Sigmoid colon (tissue), 7 donors: Measurements from ENCODE around the gene SLC27A1. TPM values are rescaled to one million over a fixed set of nuclear protein-coding genes. Genes with fewer than 3 reads are reported as not detected.

Experiments used
- DNase-seq: peaks from one replicate; pipeline ENCODE4 v3.0.0-alpha.2; 2019
- H3K27ac ChIP-seq, 4 donors: fragments of 200-600 bp; sonication (generic); one replicate each; pipeline ENCODE4 v1.5.1; 2016 to 2019; ENCODE audit warnings: mild to moderate bottlenecking in 1 of 4
- H3K27me3 ChIP-seq, 3 donors: fragments of 200-600 bp; sonication (generic); one replicate each; pipeline ENCODE4 v1.5.1; 2019; ENCODE audit warnings: mild to moderate bottlenecking in 1 of 3
- H3K36me3 ChIP-seq, 4 donors: fragments of 200-600 bp; sonication (generic); one replicate each; pipeline ENCODE4 v1.5.1; 2016 to 2019
- H3K4me1 ChIP-seq, 4 donors: fragments of 200-600 bp; sonication (generic); one replicate each; pipeline ENCODE4 v1.5.1; 2017 to 2019
- H3K4me3 ChIP-seq, 4 donors: fragments of 200-600 bp; sonication (generic); one replicate each; pipeline ENCODE4 v1.5.1; 2017 to 2019; ENCODE audit warnings: mild to moderate bottlenecking in 2 of 4, moderate library complexity in 1 of 4
- H3K9me3 ChIP-seq, 4 donors: fragments of 200-600 bp in 3 of 4; sonication (generic) in 3 of 4; one replicate each; pipeline versions ENCODE4 v1.5.1 to v1.6.1; 2013 to 2019
- CTCF ChIP-seq, 4 experiments: fragments of 450-650 bp in 3 of 4; fragments of 200-600 bp in 1 of 4; IDR thresholded peaks; one replicate each; pipeline ENCODE4 v1.5.1; 2016 to 2019; ENCODE audit warnings: antibody characterized with exemption in 4 of 4, mild to moderate bottlenecking in 3 of 4, moderate library complexity in 2 of 4
- EP300 ChIP-seq, 4 donors: sonication (generic); formaldehyde crosslinking; IDR thresholded peaks; one replicate each; pipeline ENCODE4 v1.6.1; 2017; ENCODE audit warnings: antibody characterized with exemption in 4 of 4
- POLR2A ChIP-seq, 2 donors: fragments of 450-650 bp; IDR thresholded peaks; one replicate each; pipeline ENCODE4 v1.6.1; 2016; ENCODE audit warnings: antibody characterized with exemption in 2 of 2, mild to moderate bottlenecking in 2 of 2, moderate library complexity in 2 of 2
- POLR2AphosphoS5 ChIP-seq, 4 donors: sonication (generic); formaldehyde crosslinking; IDR thresholded peaks; one replicate each; pipeline ENCODE4 v1.6.1; 2017; ENCODE audit warnings: antibody characterized with exemption in 4 of 4
- WGBS, 2 donors: extraction: QIAGEN DNeasy Blood & Tissue Kit; methylation state at CpG; one replicate each; pipeline ENCODE4 v1.1.7; 2013; 5-methylcytosine and 5-hydroxymethylcytosine counted together
- intact Hi-C: fragments of 100-400 bp; cut with DNase I; formaldehyde crosslinking; loops from one replicate; pipeline ENCODE4 v1.15.1; 2023
- polyA plus RNA-seq, 3 donors: library from polyadenylated mRNA; stranded (reverse); fragments of 200-250 nt; gene quantifications; one replicate each; pipeline ENCODE4 v1.2.3, GENCODE V29; 2013
- total RNA-seq, 4 donors: library from RNA; depleted of rRNA; stranded (reverse); fragments of >200 nt; gene quantifications; one replicate each; pipeline ENCODE4 v1.1.0, GENCODE V29; 2016
- donor health status: healthy with polysubstance abuse.
- donor health status: Bipolar disorder and iron deficiency.
- donor health status: healthy.

The SLC27A1 gene
- total and polyA plus RNA-seq, 7 donors: 0.69 to 23.8 (median 13.2) TPM

GRCh38 chr19:17538684-17539237, 68.4 kb downstream of the SLC27A1 start:
- peak overlapping the region; percentile 50 to 70 (median 54) for H3K27ac ChIP-seq
- DNase-seq: no peak
- no peaks in the 10 kb centered on the region for H3K9me3 ChIP-seq
- H3K27me3 ChIP-seq: no peaks in the 10 kb centered on the region
- peak overlapping the region; percentile 23 to 51 (median 49) for H3K4me3 ChIP-seq
- peaks cover 0 to 16% (median 13%) of the 10 kb centered on the region in 4 donors for H3K4me1 ChIP-seq
- 8 to 9% methylated on average over 13 of the region's 13 CpGs for WGBS, 2 donors
- TF ChIP-seq POLR2A (IDR thresholded peaks at IDR 0.05): no peak
- no peak for TF ChIP-seq POLR2AphosphoS5 (IDR thresholded peaks at IDR 0.05)
- no peak for TF ChIP-seq EP300 (IDR thresholded peaks at IDR 0.05)
- intact Hi-C loops: loop anchor here (1.0 kb wide), 1 partner anchor 35 kb away; no protein-coding TSS in a partner anchor
- H3K36me3 ChIP-seq: no peaks in the 10 kb centered on the region

GRCh38 chr19:17539238-17540117, 69.2 kb downstream of the SLC27A1 start:
- Histone ChIP-seq H3K27ac (peak overlapping the region; percentile 50 to 70 (median 54)), H3K36me3 (no peaks in the 10 kb centered on the region), H3K4me3 (peak overlapping the region; percentile 23 to 51 (median 49)), H3K4me1 (peaks cover 0 to 16% (median 13%) of the 10 kb centered on the region in 4 donors), H3K27me3 (no peaks in the 10 kb centered on the region), H3K9me3 (no peaks in the 10 kb centered on the region)
- WGBS, 2 donors: 2% methylated on average over 82 of the region's 82 CpGs
- TF ChIP-seq POLR2AphosphoS5 (IDR thresholded peaks at IDR 0.05) (peak; percentile 6 to 59 (median 36)), POLR2A (IDR thresholded peaks at IDR 0.05) (no peak), EP300 (IDR thresholded peaks at IDR 0.05) (no peak), CTCF (IDR thresholded peaks at IDR 0.05) (peak in 2 of 4 experiments; percentile 16 to 34)
- intact Hi-C loops: loop anchor here (1.0 kb wide), 1 partner anchor 34 kb away; no protein-coding TSS in a partner anchor
- DNase-seq: peak; percentile 98

GRCh38 chr19:17540174-17540573, 69.8 kb downstream of the SLC27A1 start:
- no peaks in the 10 kb centered on the region for H3K27me3 ChIP-seq
- no peak for DNase-seq
- H3K9me3 ChIP-seq: no peaks in the 10 kb centered on the region
- peaks cover 0 to 16% (median 13%) of the 10 kb centered on the region in 4 donors for H3K4me1 ChIP-seq
- TF ChIP-seq EP300 (IDR thresholded peaks at IDR 0.05): no peak
- TF ChIP-seq POLR2A (IDR thresholded peaks at IDR 0.05): no peak
- no peaks in the 10 kb centered on the region for H3K36me3 ChIP-seq
- peak overlapping the region in 2 of 4 donors; percentile 20 to 70 for H3K27ac ChIP-seq
- no peak overlapping the region for H3K4me3 ChIP-seq
- intact Hi-C loops: no loop called here
- 79 to 87% methylated on average over 30 of the region's 30 CpGs for WGBS, 2 donors

GRCh38 chr19:17541184-17541759, 70.9 kb downstream of the SLC27A1 start:
- Histone ChIP-seq H3K4me3 (no peak overlapping the region), H3K9me3 (no peaks in the 10 kb centered on the region), H3K36me3 (no peaks in the 10 kb centered on the region), H3K4me1 (peaks cover 0 to 16% (median 13%) of the 10 kb centered on the region in 4 donors), H3K27ac (no peak overlapping the region), H3K27me3 (no peaks in the 10 kb centered on the region)
- no peak for TF ChIP-seq EP300 (IDR thresholded peaks at IDR 0.05)
- no peak for TF ChIP-seq POLR2A (IDR thresholded peaks at IDR 0.05)
- no peak for TF ChIP-seq POLR2AphosphoS5 (IDR thresholded peaks at IDR 0.05)
- no peak for TF ChIP-seq CTCF (IDR thresholded peaks at IDR 0.05)
- DNase-seq: no peak
- WGBS, 2 donors: 88 to 92% methylated on average over 4 of the region's 4 CpGs
- intact Hi-C loops: no loop called here

GRCh38 chr19:17542042-17542441, 71.7 kb downstream of the SLC27A1 start:
- 81 to 84% methylated on average over 15 of the region's 15 CpGs for WGBS, 2 donors
- H3K4me3 ChIP-seq: no peak overlapping the region
- no peak for TF ChIP-seq POLR2A (IDR thresholded peaks at IDR 0.05)
- TF ChIP-seq CTCF (IDR thresholded peaks at IDR 0.05): no peak
- no peak for TF ChIP-seq POLR2AphosphoS5 (IDR thresholded peaks at IDR 0.05)
- no peak for TF ChIP-seq EP300 (IDR thresholded peaks at IDR 0.05)
- H3K4me1 ChIP-seq: peaks cover 0 to 16% (median 13%) of the 10 kb centered on the region in 4 donors
- intact Hi-C loops: no loop called here
- H3K9me3 ChIP-seq: no peaks in the 10 kb centered on the region
- no peak overlapping the region for H3K27ac ChIP-seq
- no peaks in the 10 kb centered on the region for H3K27me3 ChIP-seq
- DNase-seq: no peak
- H3K36me3 ChIP-seq: no peaks in the 10 kb centered on the region
